ENCODE measurements around the gene NID1. TPM values are rescaled to one million over a fixed set of nuclear protein-coding genes. Genes with fewer than 3 reads are reported as not detected.

NID1 gene
- total and polyA plus RNA-seq, 4 donors = 21.2 to 90.1 (median 55.2) TPM

GRCh38 chr1:236016782-236017400 is 48.0 kb downstream of the NID1 start:
- peaks cover 8 to 53% (median 34%) of the 10 kb centered on the region in 4 donors for H3K36me3 ChIP-seq (ENCODE audit: control insufficient read depth in 4 of 4, insufficient read depth in 3 of 4, low read depth in 1 of 4, low read length in 3 of 4)
- WGBS = 97% methylated on average over 5 of the region's 5 CpGs
- H3K4me1 ChIP-seq (ENCODE audit: control insufficient read depth in 4 of 4, insufficient read depth in 4 of 4, low read length in 3 of 4) = peaks cover 3 to 17% (median 13%) of the 10 kb centered on the region in 4 donors
- no peak overlapping the region for H3K4me3 ChIP-seq (ENCODE audit: low read depth in 1 of 3, low read length in 3 of 3)
- H3K27me3 ChIP-seq (ENCODE audit: control insufficient read depth in 4 of 4, insufficient read depth in 4 of 4, low read length in 3 of 4) = no peaks in the 10 kb centered on the region
- TF ChIP-seq YY1 (IDR thresholded peaks at IDR 0.05) (no peak), ATF3 (IDR thresholded peaks at IDR 0.05) (no peak), GABPA (IDR thresholded peaks at IDR 0.05 in 1 of 2, conservative IDR thresholded peaks at IDR 0.05 in 1 of 2) (no peak)
- H3K9ac ChIP-seq (ENCODE audit: low read depth in 1 of 2, low read length in 2 of 2) = no peak overlapping the region
- no peaks in the 10 kb centered on the region for H3K9me3 ChIP-seq (ENCODE audit: control insufficient read depth in 4 of 4, low read length in 3 of 4)
- no peak for DNase-seq (ENCODE audit: low spot score)
- no peak overlapping the region for H3K27ac ChIP-seq (ENCODE audit: low read depth in 1 of 2, low read length in 2 of 2)

GRCh38 chr1:236016083-236016482 is 48.8 kb downstream of the NID1 start:
- Histone ChIP-seq H3K4me3 (ENCODE audit: low read depth in 1 of 3, low read length in 3 of 3) (no peak overlapping the region), H3K4me1 (ENCODE audit: control insufficient read depth in 4 of 4, insufficient read depth in 4 of 4, low read length in 3 of 4) (peaks cover 3 to 21% (median 14%) of the 10 kb centered on the region in 4 donors), H3K27me3 (ENCODE audit: control insufficient read depth in 4 of 4, insufficient read depth in 4 of 4, low read length in 3 of 4) (no peaks in the 10 kb centered on the region), H3K36me3 (ENCODE audit: control insufficient read depth in 4 of 4, insufficient read depth in 3 of 4, low read depth in 1 of 4, low read length in 3 of 4) (peaks cover 11 to 46% (median 31%) of the 10 kb centered on the region in 4 donors), H3K27ac (ENCODE audit: low read depth in 1 of 2, low read length in 2 of 2) (no peak overlapping the region), H3K9me3 (ENCODE audit: control insufficient read depth in 4 of 4, low read length in 3 of 4) (no peaks in the 10 kb centered on the region), H3K9ac (ENCODE audit: low read depth in 1 of 2, low read length in 2 of 2) (no peak overlapping the region)
- TF ChIP-seq CTCF (IDR thresholded peaks at IDR 0.05; ENCODE audit: low read depth, low read length, missing input control) (no peak), SP1 (IDR thresholded peaks at IDR 0.05) (peak; percentile 76), MAX (IDR thresholded peaks at IDR 0.05) (no peak), HNF4G (IDR thresholded peaks at IDR 0.05) (no peak), ATF3 (IDR thresholded peaks at IDR 0.05) (no peak), HNF4A (conservative IDR thresholded peaks at IDR 0.05) (no peak), TAF1 (conservative IDR thresholded peaks at IDR 0.05) (no peak), REST (IDR thresholded peaks at IDR 0.05) (no peak), GABPA (IDR thresholded peaks at IDR 0.05 in 1 of 2, conservative IDR thresholded peaks at IDR 0.05 in 1 of 2) (no peak), RAD21 (IDR thresholded peaks at IDR 0.05) (peak in 1 of 2 donors; percentile 11), YY1 (IDR thresholded peaks at IDR 0.05) (no peak), JUND (IDR thresholded peaks at IDR 0.05) (no peak), RXRA (IDR thresholded peaks at IDR 0.05) (peak; percentile 56 to 73), NR2F2 (IDR thresholded peaks at IDR 0.05) (peak; percentile 99)
- 84% methylated on average over 3 of the region's 3 CpGs for WGBS
- no peak for DNase-seq (ENCODE audit: low spot score)
